DND-41 (cell line): Measurements from ENCODE around the gene ARL4D.

Source experiments
- ATAC-seq: fragments of 200-7000 bp; cut with Tn5 transposase; 3 replicates; pipeline ENCODE4 v1.9.1; 2021; ENCODE audit warnings: low read depth; ENCODE audit not compliant: insufficient read depth
- DNase-seq: peaks from one replicate; pipeline ENCODE4 v3.0.0-alpha.2; 2020
- H2AFZ ChIP-seq: 2 replicates; pipeline ENCODE4 v1.6.0; 2012; ENCODE audit warnings: low read depth, low read length
- H3K27ac ChIP-seq: 2 replicates; pipeline ENCODE4 v1.5.1; 2012; ENCODE audit warnings: low read length, inconsistent platforms
- H3K27me3 ChIP-seq: fragments of 200-600 bp; sonication (generic); 2 replicates; pipeline ENCODE4 v1.6.0; 2012; ENCODE audit warnings: low read length, mild to moderate bottlenecking, inconsistent platforms; ENCODE audit not compliant: insufficient read depth, poor library complexity
- H3K36me3 ChIP-seq: 2 replicates; pipeline ENCODE4 v1.5.1; 2012; ENCODE audit warnings: low read length, inconsistent platforms; ENCODE audit not compliant: insufficient read depth
- H3K4me1 ChIP-seq: 2 replicates; pipeline ENCODE4 v1.5.1; 2012; ENCODE audit warnings: mild to moderate bottlenecking, low read length; ENCODE audit not compliant: insufficient read depth
- H3K4me2 ChIP-seq: 2 replicates; pipeline ENCODE4 v1.6.0; 2012; ENCODE audit warnings: mild to moderate bottlenecking, moderate library complexity, low read length, inconsistent platforms; ENCODE audit not compliant: insufficient read depth
- H3K4me3 ChIP-seq, 2 experiments: fragments of 200-600 bp in 1 of 2; shearing (Covaris generic) in 1 of 2; 2 replicates each; pipeline ENCODE4 v1.5.1; 2012 to 2016; ENCODE audit warnings: inconsistent platforms in 2 of 2, low read length in 2 of 2, mild to moderate bottlenecking in 2 of 2, low read depth in 1 of 2, moderate library complexity in 1 of 2
- H3K79me2 ChIP-seq: 2 replicates; pipeline ENCODE4 v1.6.0; 2012; ENCODE audit warnings: low read length, inconsistent platforms; ENCODE audit not compliant: insufficient read depth
- H3K9ac ChIP-seq: 2 replicates; pipeline ENCODE4 v1.6.0; 2012; ENCODE audit warnings: low read depth, mild to moderate bottlenecking, inconsistent platforms, low read length, moderate library complexity
- H3K9me3 ChIP-seq: 2 replicates; pipeline ENCODE4 v1.5.1; 2012; ENCODE audit warnings: low read length, moderate library complexity, mild to moderate bottlenecking, inconsistent platforms; ENCODE audit not compliant: insufficient read depth, severe bottlenecking
- H4K20me1 ChIP-seq: 2 replicates; pipeline ENCODE4 v1.6.0; 2012; ENCODE audit warnings: low read length; ENCODE audit not compliant: insufficient read depth
- EZH2 ChIP-seq: IDR thresholded peaks from 3 replicates; pipeline ENCODE4 v1.6.1; 2012; ENCODE audit warnings: borderline replicate concordance, low read depth, mild to moderate bottlenecking, moderate library complexity, low read length, inconsistent platforms; ENCODE audit not compliant: severe bottlenecking
- TF ChIP-seq, protein P1 (sequence below): IDR thresholded peaks from 2 replicates; pipeline ENCODE4 v1.5.1; 2012; ENCODE audit warnings: borderline replicate concordance, low read length, moderate library complexity, mild to moderate bottlenecking; ENCODE audit not compliant: poor library complexity, severe bottlenecking; ENCODE audit errors: extremely low read depth

ARL4D gene

DNA sequence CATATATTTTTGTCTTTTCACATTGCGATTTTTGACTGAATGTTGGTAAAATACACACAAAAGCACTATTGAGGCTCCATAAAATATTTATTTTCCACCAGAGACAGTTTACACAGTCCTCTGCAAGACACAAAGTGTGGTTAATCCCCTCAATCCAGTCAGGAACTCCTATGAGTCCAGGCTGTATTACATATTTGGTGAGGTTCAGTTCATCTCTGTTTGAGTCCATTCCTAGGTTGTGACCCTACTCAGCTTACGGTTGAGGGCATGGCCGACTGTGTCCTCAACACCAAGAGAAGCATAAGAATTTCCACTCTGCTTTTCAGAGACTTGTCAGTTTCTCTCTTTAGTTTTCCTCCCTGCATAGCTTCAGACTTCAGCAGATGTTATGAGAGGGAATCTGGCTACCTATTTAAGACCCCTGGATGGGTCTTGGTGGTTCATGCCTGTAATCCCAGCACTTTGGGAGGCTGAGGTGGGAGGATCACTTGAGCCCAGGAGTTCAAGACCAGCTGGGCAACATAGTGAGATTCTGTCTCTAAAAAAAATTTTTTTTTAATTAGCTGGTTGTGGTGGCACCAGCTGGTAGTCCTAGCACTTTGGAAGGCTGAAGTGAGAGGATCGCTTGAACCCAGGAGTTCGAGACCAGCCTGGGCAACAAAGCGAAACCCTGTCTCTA lies 25.1 kb downstream of the ARL4D start:
- no peak overlapping the region for H2AFZ ChIP-seq
- H3K4me2 ChIP-seq, result no peak overlapping the region
- no peak overlapping the region for H3K4me3 ChIP-seq
- H3K27me3 ChIP-seq, result peaks cover 2% of the 10 kb centered on the region
- H3K9ac ChIP-seq, result no peak overlapping the region
- H3K9me3 ChIP-seq, result no peaks in the 10 kb centered on the region
- no peaks in the 10 kb centered on the region for H3K36me3 ChIP-seq
- TF ChIP-seq EZH2, result no peak
- TF ChIP-seq, protein P1, sequence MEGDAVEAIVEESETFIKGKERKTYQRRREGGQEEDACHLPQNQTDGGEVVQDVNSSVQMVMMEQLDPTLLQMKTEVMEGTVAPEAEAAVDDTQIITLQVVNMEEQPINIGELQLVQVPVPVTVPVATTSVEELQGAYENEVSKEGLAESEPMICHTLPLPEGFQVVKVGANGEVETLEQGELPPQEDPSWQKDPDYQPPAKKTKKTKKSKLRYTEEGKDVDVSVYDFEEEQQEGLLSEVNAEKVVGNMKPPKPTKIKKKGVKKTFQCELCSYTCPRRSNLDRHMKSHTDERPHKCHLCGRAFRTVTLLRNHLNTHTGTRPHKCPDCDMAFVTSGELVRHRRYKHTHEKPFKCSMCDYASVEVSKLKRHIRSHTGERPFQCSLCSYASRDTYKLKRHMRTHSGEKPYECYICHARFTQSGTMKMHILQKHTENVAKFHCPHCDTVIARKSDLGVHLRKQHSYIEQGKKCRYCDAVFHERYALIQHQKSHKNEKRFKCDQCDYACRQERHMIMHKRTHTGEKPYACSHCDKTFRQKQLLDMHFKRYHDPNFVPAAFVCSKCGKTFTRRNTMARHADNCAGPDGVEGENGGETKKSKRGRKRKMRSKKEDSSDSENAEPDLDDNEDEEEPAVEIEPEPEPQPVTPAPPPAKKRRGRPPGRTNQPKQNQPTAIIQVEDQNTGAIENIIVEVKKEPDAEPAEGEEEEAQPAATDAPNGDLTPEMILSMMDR, result no peak
- DNase-seq (no peak), ATAC-seq (no peak)
- no peaks in the 10 kb centered on the region for H4K20me1 ChIP-seq
- H3K4me1 ChIP-seq, result no peaks in the 10 kb centered on the region
- no peak overlapping the region for H3K27ac ChIP-seq
- H3K79me2 ChIP-seq, result no peaks in the 10 kb centered on the region

DNA sequence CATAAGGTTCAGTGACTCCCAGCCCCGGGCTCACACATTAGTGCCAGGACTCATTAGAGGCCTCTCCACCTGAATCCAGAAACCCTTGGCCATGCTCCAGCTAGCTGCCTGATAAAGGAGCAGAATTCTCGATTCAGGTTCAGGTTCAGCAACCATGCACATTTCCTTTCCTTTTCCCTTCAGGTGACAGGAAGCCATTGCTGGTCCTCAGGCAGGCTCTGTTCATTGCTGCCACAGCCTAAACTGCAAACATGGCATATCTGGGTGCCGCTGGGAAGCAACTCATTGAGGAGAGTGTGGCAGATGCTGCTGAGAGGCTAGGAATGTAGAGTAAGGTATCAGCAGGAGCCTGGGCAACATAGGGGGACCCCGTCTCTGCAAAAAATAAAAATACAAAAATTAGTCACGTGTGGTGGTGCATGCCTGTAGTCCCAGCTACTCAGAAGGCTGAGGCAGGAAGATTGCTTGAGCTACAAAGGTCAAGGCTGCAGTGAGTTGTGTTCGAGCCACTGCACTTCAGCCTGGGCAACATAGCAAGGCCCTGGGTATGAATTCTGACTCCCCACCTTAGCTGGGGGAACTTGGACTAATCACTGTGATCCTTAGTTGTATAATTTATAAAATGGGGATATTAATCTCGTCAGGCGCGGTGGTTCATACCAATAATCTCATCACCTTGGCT lies 28.7 kb downstream of the ARL4D start:
- Histone ChIP-seq H3K4me3 (no peak overlapping the region), H4K20me1 (no peaks in the 10 kb centered on the region), H3K4me1 (no peaks in the 10 kb centered on the region), H2AFZ (no peak overlapping the region), H3K9ac (no peak overlapping the region), H3K27me3 (peaks cover 2% of the 10 kb centered on the region), H3K4me2 (no peak overlapping the region), H3K9me3 (no peaks in the 10 kb centered on the region), H3K36me3 (no peaks in the 10 kb centered on the region), H3K27ac (no peak overlapping the region), H3K79me2 (no peaks in the 10 kb centered on the region)
- no peak for TF ChIP-seq EZH2
- TF ChIP-seq, protein P1, result no peak
- DNase-seq, result no peak
- no peak for ATAC-seq

DNA sequence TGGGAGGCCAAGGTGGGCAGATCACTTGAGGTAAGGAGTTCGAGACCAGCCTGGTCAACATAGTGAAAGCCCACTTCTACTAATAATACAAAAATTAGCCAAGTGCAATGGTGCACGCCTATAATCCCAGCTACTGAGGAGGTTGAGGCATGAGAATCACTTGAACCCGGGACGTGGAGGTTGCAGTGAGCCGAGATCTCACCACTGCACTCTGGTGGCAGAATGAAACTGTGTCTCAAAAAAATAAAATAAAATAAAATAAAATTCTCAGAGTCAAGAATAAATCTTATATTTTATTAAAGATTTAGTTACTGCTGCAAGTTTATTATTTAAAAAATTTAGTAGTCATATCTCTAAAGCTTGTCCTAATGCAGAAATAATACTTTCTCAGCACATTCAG lies 29.7 kb downstream of the ARL4D start:
- Histone ChIP-seq H3K4me3 (no peak overlapping the region), H3K36me3 (no peaks in the 10 kb centered on the region), H3K4me1 (no peaks in the 10 kb centered on the region), H4K20me1 (no peaks in the 10 kb centered on the region), H3K27me3 (peaks cover 2% of the 10 kb centered on the region), H2AFZ (no peak overlapping the region), H3K79me2 (no peaks in the 10 kb centered on the region), H3K9me3 (no peaks in the 10 kb centered on the region), H3K9ac (no peak overlapping the region), H3K4me2 (no peak overlapping the region), H3K27ac (no peak overlapping the region)
- ATAC-seq (no peak), DNase-seq (no peak)
- no peak for TF ChIP-seq EZH2
- TF ChIP-seq, protein P1, result no peak
